ENCODE measurements around the gene UBXN7.
"Not testable (repeated sequence)": the region's sequence is repeated elsewhere in the genome, so short reads cannot be mapped to it uniquely, and the experiment has no call there.

UBXN7 gene

GRCh38 chr3:196428041-196428440 lies 4.2 kb downstream of the UBXN7 start:
- no peak for TF ChIP-seq CTCF (IDR thresholded peaks at IDR 0.05; ENCODE audit: extremely low read depth, missing control alignments)
- DNase-seq (ENCODE audit: low spot score): no peak

GRCh38 chr3:196424421-196424820 lies 7.8 kb downstream of the UBXN7 start:
- not testable (repeated sequence) for DNase-seq (ENCODE audit: low spot score)

- no peak for TF ChIP-seq CTCF (IDR thresholded peaks at IDR 0.05; ENCODE audit: extremely low read depth, missing control alignments)
- no peak for DNase-seq (ENCODE audit: low spot score)
Observed at GRCh38 chr3:196423044-196423781, 9.0 kb downstream of the UBXN7 start.

GRCh38 chr3:196421668-196422067 lies 10.6 kb downstream of the UBXN7 start:
- DNase-seq (ENCODE audit: low spot score): not testable (repeated sequence)

GRCh38 chr3:196419386-196419785 lies 12.8 kb downstream of the UBXN7 start:
- no peak for TF ChIP-seq CTCF (IDR thresholded peaks at IDR 0.05; ENCODE audit: extremely low read depth, missing control alignments)
- DNase-seq (ENCODE audit: low spot score): no peak

GRCh38 chr3:196418601-196419000 lies 13.6 kb downstream of the UBXN7 start:
- DNase-seq (ENCODE audit: low spot score): no peak
- TF ChIP-seq CTCF (IDR thresholded peaks at IDR 0.05; ENCODE audit: extremely low read depth, missing control alignments): no peak

- TF ChIP-seq CTCF (IDR thresholded peaks at IDR 0.05; ENCODE audit: extremely low read depth, missing control alignments): no peak
- no peak for DNase-seq (ENCODE audit: low spot score)
Observed at GRCh38 chr3:196414469-196414868, 17.8 kb downstream of the UBXN7 start.

- TF ChIP-seq CTCF (IDR thresholded peaks at IDR 0.05; ENCODE audit: extremely low read depth, missing control alignments): no peak
- no peak for DNase-seq (ENCODE audit: low spot score)
Observed at GRCh38 chr3:196412704-196413103, 19.5 kb downstream of the UBXN7 start.

All from GM20000 (cell line).